Activated naive CD8-positive, alpha-beta T cell treated with anti-CD3 and anti-CD28 coated beads, Interleukin-2, amount 10 ng/mL, durations not matched to agents 7 days and 5 days (primary cell): Measurements from ENCODE around the gene SMARCD3. TPM values are rescaled to one million over a fixed set of nuclear protein-coding genes. Genes with fewer than 3 reads are reported as not detected.

Experiments
- ATAC-seq: fragments of 150-1000 bp; cut with Tn5 transposase; one replicate; pipeline ENCODE4 v1.10.0; 2021; ENCODE audit warnings: low read depth, moderate library complexity
- POLR2A ChIA-PET: fragments of 350-600 bp; sonication (Branson Sonifier 250); formaldehyde crosslinking; loops from one replicate; lab custom pipeline; 2021; ENCODE audit warnings: antibody characterized with exemption; lab: Charles Lee
- DNase-seq: peaks from one replicate; pipeline ENCODE4 v3.0.0; 2021
- H3K27ac Mint-ChIP-seq: one replicate; pipeline ENCODE4 v1.8.0; 2022; ENCODE audit warnings: mild to moderate bottlenecking, mixed read lengths
- H3K27me3 Mint-ChIP-seq: one replicate; pipeline ENCODE4 v1.8.0; 2022; ENCODE audit warnings: mild to moderate bottlenecking, moderate library complexity, mixed read lengths
- H3K36me3 Mint-ChIP-seq: one replicate; pipeline ENCODE4 v1.8.0; 2021; ENCODE audit warnings: mild to moderate bottlenecking, mixed read lengths
- H3K4me1 Mint-ChIP-seq: one replicate; pipeline ENCODE4 v1.8.0; 2021; ENCODE audit warnings: mixed read lengths
- H3K4me3 Mint-ChIP-seq: one replicate; pipeline ENCODE4 v1.8.0; 2022; ENCODE audit warnings: mild to moderate bottlenecking, moderate library complexity, mixed read lengths
- H3K9me3 Mint-ChIP-seq: one replicate; pipeline ENCODE4 v1.8.0; 2021; ENCODE audit warnings: mixed read lengths
- total RNA-seq, 2 experiments: library from RNA; stranded (reverse); gene quantifications; one replicate each; pipeline ENCODE4 v1.2.3, GENCODE V29; 2021

Gene SMARCD3
- total RNA-seq, 2 experiments from 2014 or later, result 7.8 to 12.6 TPM

GRCh38 chr7:151243045-151243349, 5.5 kb downstream of the SMARCD3 start:
- no peaks in the 10 kb centered on the region for H3K9me3 Mint-ChIP-seq
- H3K27me3 Mint-ChIP-seq, result peaks cover 27% of the 10 kb centered on the region
- no peak for ATAC-seq
- DNase-seq, result no peak
- H3K27ac Mint-ChIP-seq, result peak overlapping the region; percentile 97
- peak overlapping the region; percentile 82 for H3K4me3 Mint-ChIP-seq
- peaks cover 27% of the 10 kb centered on the region for H3K4me1 Mint-ChIP-seq
- POLR2A ChIA-PET, result interaction anchor here (0.7 to 3.3 kb wide), 6 partner anchors 9 to 390 kb away, joined by 3 to 39 read pairs (median 6); partner anchors contain the start of genes ABCF2, CHPF2 and NUB1
- peaks cover 2% of the 10 kb centered on the region for H3K36me3 Mint-ChIP-seq

GRCh38 chr7:151242159-151243044, 6.1 kb downstream of the SMARCD3 start:
- peaks cover 25% of the 10 kb centered on the region for H3K4me1 Mint-ChIP-seq
- peaks cover 21% of the 10 kb centered on the region for H3K27me3 Mint-ChIP-seq
- H3K36me3 Mint-ChIP-seq, result peaks cover 2% of the 10 kb centered on the region
- no peak overlapping the region for H3K4me3 Mint-ChIP-seq
- POLR2A ChIA-PET, result interaction anchor here (0.7 to 3.3 kb wide), 5 partner anchors 9 to 99 kb away, joined by 3 to 39 read pairs (median 7); partner anchors contain the start of genes ABCF2, CHPF2 and NUB1
- H3K9me3 Mint-ChIP-seq, result no peaks in the 10 kb centered on the region
- H3K27ac Mint-ChIP-seq, result peak overlapping the region; percentile 97
- DNase-seq (no peak), ATAC-seq (no peak)

GRCh38 chr7:151241755-151242096, 6.8 kb downstream of the SMARCD3 start:
- Mint-ChIP-seq H3K27me3 (peaks cover 14% of the 10 kb centered on the region), H3K4me1 (peaks cover 25% of the 10 kb centered on the region), H3K27ac (no peak overlapping the region), H3K9me3 (no peaks in the 10 kb centered on the region), H3K36me3 (peaks cover 2% of the 10 kb centered on the region), H3K4me3 (no peak overlapping the region)
- ATAC-seq, result no peak
- no peak for DNase-seq
- POLR2A ChIA-PET, result interaction anchor here (3.3 kb wide), 2 partner anchors 8 to 15 kb away, joined by 18 to 39 read pairs; partner anchors contain the start of genes ABCF2 and CHPF2

- H3K27me3 Mint-ChIP-seq, result peaks cover 8% of the 10 kb centered on the region
- no peak for DNase-seq
- peaks cover 2% of the 10 kb centered on the region for H3K36me3 Mint-ChIP-seq
- POLR2A ChIA-PET, result interaction anchor here (3.3 kb wide), 2 partner anchors 8 to 14 kb away, joined by 18 to 39 read pairs; partner anchors contain the start of genes ABCF2 and CHPF2
- H3K27ac Mint-ChIP-seq, result no peak overlapping the region
- H3K4me3 Mint-ChIP-seq, result no peak overlapping the region
- H3K4me1 Mint-ChIP-seq, result peaks cover 24% of the 10 kb centered on the region
- H3K9me3 Mint-ChIP-seq, result no peaks in the 10 kb centered on the region
- no peak for ATAC-seq
These were observed 7.3 kb downstream of the SMARCD3 start for GRCh38 chr7:151240942-151241754.

- ATAC-seq, result no peak
- Mint-ChIP-seq H3K9me3 (no peaks in the 10 kb centered on the region), H3K27me3 (peaks cover 5% of the 10 kb centered on the region), H3K4me3 (no peak overlapping the region), H3K36me3 (peaks cover 2% of the 10 kb centered on the region), H3K27ac (peak overlapping the region; percentile 51), H3K4me1 (peaks cover 24% of the 10 kb centered on the region)
- POLR2A ChIA-PET, result no interaction called here
- no peak for DNase-seq
These were observed 8.0 kb downstream of the SMARCD3 start for GRCh38 chr7:151240536-151240935.

- POLR2A ChIA-PET, result interaction anchor here (1.5 kb wide), 1 partner anchor 13 kb away, joined by 3 read pairs; the partner anchor contains the start of gene ABCF2
- Mint-ChIP-seq H3K27me3 (peaks cover 4% of the 10 kb centered on the region), H3K27ac (peak overlapping the region; percentile 64), H3K4me1 (peaks cover 23% of the 10 kb centered on the region), H3K4me3 (no peak overlapping the region), H3K36me3 (peaks cover 2% of the 10 kb centered on the region), H3K9me3 (no peaks in the 10 kb centered on the region)
- ATAC-seq, result no peak
- DNase-seq, result no peak
These were observed 8.5 kb downstream of the SMARCD3 start for GRCh38 chr7:151239837-151240459.

- DNase-seq (no peak), ATAC-seq (no peak)
- Mint-ChIP-seq H3K4me1 (peaks cover 17% of the 10 kb centered on the region), H3K4me3 (no peak overlapping the region), H3K9me3 (no peaks in the 10 kb centered on the region), H3K36me3 (peaks cover 2% of the 10 kb centered on the region), H3K27ac (no peak overlapping the region), H3K27me3 (no peaks in the 10 kb centered on the region)
- POLR2A ChIA-PET, result interaction anchor here (1.5 kb wide), 1 partner anchor 12 kb away, joined by 3 read pairs; the partner anchor contains the start of gene ABCF2
These were observed 9.3 kb downstream of the SMARCD3 start for GRCh38 chr7:151238924-151239836.

GRCh38 chr7:151238190-151238810, 10.2 kb downstream of the SMARCD3 start:
- Mint-ChIP-seq H3K27me3 (no peaks in the 10 kb centered on the region), H3K4me1 (peaks cover 17% of the 10 kb centered on the region), H3K9me3 (no peaks in the 10 kb centered on the region), H3K36me3 (peaks cover 2% of the 10 kb centered on the region), H3K4me3 (no peak overlapping the region), H3K27ac (no peak overlapping the region)
- DNase-seq (no peak), ATAC-seq (no peak)
- POLR2A ChIA-PET, result interaction anchor here (1.5 kb wide), 1 partner anchor 11 kb away, joined by 3 read pairs; the partner anchor contains the start of gene ABCF2

- no peak for DNase-seq
- peaks cover 2% of the 10 kb centered on the region for H3K36me3 Mint-ChIP-seq
- no peak overlapping the region for H3K4me3 Mint-ChIP-seq
- ATAC-seq, result no peak
- H3K27ac Mint-ChIP-seq, result no peak overlapping the region
- POLR2A ChIA-PET, result interaction anchor here (1.3 kb wide), 1 partner anchor 10 kb away, joined by 6 read pairs; the partner anchor contains the start of gene ABCF2
- H3K4me1 Mint-ChIP-seq, result peaks cover 12% of the 10 kb centered on the region
- H3K9me3 Mint-ChIP-seq, result no peaks in the 10 kb centered on the region
- no peaks in the 10 kb centered on the region for H3K27me3 Mint-ChIP-seq
These were observed 11.0 kb downstream of the SMARCD3 start for GRCh38 chr7:151237244-151238189.

GRCh38 chr7:151236406-151236805, 12.1 kb downstream of the SMARCD3 start:
- ATAC-seq (no peak), DNase-seq (no peak)
- no peaks in the 10 kb centered on the region for H3K9me3 Mint-ChIP-seq
- POLR2A ChIA-PET, result interaction anchor here (1.3 kb wide), 1 partner anchor 9 kb away, joined by 6 read pairs; the partner anchor contains the start of gene ABCF2
- no peak overlapping the region for H3K4me3 Mint-ChIP-seq
- H3K27me3 Mint-ChIP-seq, result no peaks in the 10 kb centered on the region
- peaks cover 2% of the 10 kb centered on the region for H3K36me3 Mint-ChIP-seq
- H3K27ac Mint-ChIP-seq, result no peak overlapping the region
- peaks cover 19% of the 10 kb centered on the region for H3K4me1 Mint-ChIP-seq
